ENCODE data around the gene CACNG3.
"Not testable (repeated sequence)": the region's sequence is repeated elsewhere in the genome, so short reads cannot be mapped to it uniquely, and the experiment has no call there.

CACNG3 gene

GRCh38 chr16:24235806-24236205 is 20.3 kb upstream of the CACNG3 start:
- Histone ChIP-seq H3K36me3 (ENCODE audit: control insufficient read depth in 2 of 2, insufficient read depth in 2 of 2, low read length in 2 of 2) (no peaks in the 10 kb centered on the region), H3K4me3 (ENCODE audit: low read length in 2 of 2) (no peak overlapping the region), H3K27me3 (ENCODE audit: control insufficient read depth in 1 of 2, insufficient read depth in 2 of 2, low read length in 2 of 2) (no peaks in the 10 kb centered on the region), H3K9ac (ENCODE audit: low read length in 2 of 2) (no peak overlapping the region), H3K9me3 (ENCODE audit: control insufficient read depth in 2 of 2, low read length in 2 of 2) (peaks cover 7 to 8% of the 10 kb centered on the region in 2 donors), H3K27ac (ENCODE audit: low read length) (no peak overlapping the region), H3K4me1 (ENCODE audit: control insufficient read depth, insufficient read depth, low read length) (no peaks in the 10 kb centered on the region)

GRCh38 chr16:24238846-24239245 is 17.3 kb upstream of the CACNG3 start:
- H3K27me3 ChIP-seq (ENCODE audit: control insufficient read depth in 1 of 2, insufficient read depth in 2 of 2, low read length in 2 of 2); H3K4me1 ChIP-seq (ENCODE audit: control insufficient read depth, insufficient read depth, low read length): not testable (repeated sequence)

GRCh38 chr16:24246911-24247607 is 9.1 kb upstream of the CACNG3 start:
- Histone ChIP-seq H3K27me3 (ENCODE audit: control insufficient read depth in 1 of 2, insufficient read depth in 2 of 2, low read length in 2 of 2) (peaks cover 0 to 4% of the 10 kb centered on the region in 2 donors), H3K27ac (ENCODE audit: low read length) (no peak overlapping the region), H3K9me3 (ENCODE audit: control insufficient read depth in 2 of 2, low read length in 2 of 2) (peaks cover 0 to 3% of the 10 kb centered on the region in 2 donors), H3K9ac (ENCODE audit: low read length in 2 of 2) (no peak overlapping the region), H3K4me3 (ENCODE audit: low read length in 2 of 2) (no peak overlapping the region), H3K36me3 (ENCODE audit: control insufficient read depth in 2 of 2, insufficient read depth in 2 of 2, low read length in 2 of 2) (no peaks in the 10 kb centered on the region), H3K4me1 (ENCODE audit: control insufficient read depth, insufficient read depth, low read length) (no peaks in the 10 kb centered on the region)

More at GRCh38 chr16:24238846-24239245, 17.3 kb upstream of the CACNG3 start:
- H3K9ac ChIP-seq (ENCODE audit: low read length in 2 of 2); H3K36me3 ChIP-seq (ENCODE audit: control insufficient read depth in 2 of 2, insufficient read depth in 2 of 2, low read length in 2 of 2); H3K9me3 ChIP-seq (ENCODE audit: control insufficient read depth in 2 of 2, low read length in 2 of 2); H3K4me3 ChIP-seq (ENCODE audit: low read length in 2 of 2); H3K27ac ChIP-seq (ENCODE audit: low read length): not testable (repeated sequence)

- Histone ChIP-seq H3K27ac (ENCODE audit: low read length) (no peak overlapping the region), H3K4me1 (ENCODE audit: control insufficient read depth, insufficient read depth, low read length) (no peaks in the 10 kb centered on the region), H3K9ac (ENCODE audit: low read length in 2 of 2) (no peak overlapping the region), H3K9me3 (ENCODE audit: control insufficient read depth in 2 of 2, low read length in 2 of 2) (peaks cover 0 to 3% of the 10 kb centered on the region in 2 donors), H3K27me3 (ENCODE audit: control insufficient read depth in 1 of 2, insufficient read depth in 2 of 2, low read length in 2 of 2) (peaks cover 33 to 43% of the 10 kb centered on the region in 2 donors), H3K4me3 (ENCODE audit: low read length in 2 of 2) (no peak overlapping the region), H3K36me3 (ENCODE audit: control insufficient read depth in 2 of 2, insufficient read depth in 2 of 2, low read length in 2 of 2) (no peaks in the 10 kb centered on the region)
Measured at GRCh38 chr16:24253192-24253591, 2.9 kb upstream of the CACNG3 start.

- no peak overlapping the region for H3K27ac ChIP-seq (ENCODE audit: low read length)
- peaks cover 3 to 4% of the 10 kb centered on the region in 2 donors for H3K9me3 ChIP-seq (ENCODE audit: control insufficient read depth in 2 of 2, low read length in 2 of 2)
- peaks cover 32 to 42% of the 10 kb centered on the region in 2 donors for H3K27me3 ChIP-seq (ENCODE audit: control insufficient read depth in 1 of 2, insufficient read depth in 2 of 2, low read length in 2 of 2)
- H3K4me1 ChIP-seq (ENCODE audit: control insufficient read depth, insufficient read depth, low read length) = no peaks in the 10 kb centered on the region
- no peak overlapping the region for H3K9ac ChIP-seq (ENCODE audit: low read length in 2 of 2)
- H3K4me3 ChIP-seq (ENCODE audit: low read length in 2 of 2) = no peak overlapping the region
- no peaks in the 10 kb centered on the region for H3K36me3 ChIP-seq (ENCODE audit: control insufficient read depth in 2 of 2, insufficient read depth in 2 of 2, low read length in 2 of 2)
Measured at GRCh38 chr16:24257958-24258357, 1.8 kb downstream of the CACNG3 start.

- H3K36me3 ChIP-seq (ENCODE audit: control insufficient read depth in 2 of 2, insufficient read depth in 2 of 2, low read length in 2 of 2) = no peaks in the 10 kb centered on the region
- H3K4me3 ChIP-seq (ENCODE audit: low read length in 2 of 2) = no peak overlapping the region
- H3K9me3 ChIP-seq (ENCODE audit: control insufficient read depth in 2 of 2, low read length in 2 of 2) = peaks cover 3 to 4% of the 10 kb centered on the region in 2 donors
- H3K4me1 ChIP-seq (ENCODE audit: control insufficient read depth, insufficient read depth, low read length) = no peaks in the 10 kb centered on the region
- no peak overlapping the region for H3K27ac ChIP-seq (ENCODE audit: low read length)
- H3K9ac ChIP-seq (ENCODE audit: low read length in 2 of 2) = no peak overlapping the region
- H3K27me3 ChIP-seq (ENCODE audit: control insufficient read depth in 1 of 2, insufficient read depth in 2 of 2, low read length in 2 of 2) = peaks cover 28 to 37% of the 10 kb centered on the region in 2 donors
Measured at GRCh38 chr16:24258791-24259190, 2.7 kb downstream of the CACNG3 start.

GRCh38 chr16:24262816-24263215 is 6.7 kb downstream of the CACNG3 start:
- no peaks in the 10 kb centered on the region for H3K4me1 ChIP-seq (ENCODE audit: control insufficient read depth, insufficient read depth, low read length)
- H3K4me3 ChIP-seq (ENCODE audit: low read length in 2 of 2) = no peak overlapping the region
- peaks cover 8% of the 10 kb centered on the region in 2 donors for H3K27me3 ChIP-seq (ENCODE audit: control insufficient read depth in 1 of 2, insufficient read depth in 2 of 2, low read length in 2 of 2)
- H3K9ac ChIP-seq (ENCODE audit: low read length in 2 of 2) = no peak overlapping the region
- no peak overlapping the region for H3K27ac ChIP-seq (ENCODE audit: low read length)
- no peaks in the 10 kb centered on the region for H3K36me3 ChIP-seq (ENCODE audit: control insufficient read depth in 2 of 2, insufficient read depth in 2 of 2, low read length in 2 of 2)
- H3K9me3 ChIP-seq (ENCODE audit: control insufficient read depth in 2 of 2, low read length in 2 of 2) = peaks cover 0 to 4% of the 10 kb centered on the region in 2 donors

GRCh38 chr16:24270721-24271442 is 14.7 kb downstream of the CACNG3 start:
- H3K27ac ChIP-seq (ENCODE audit: low read length) = no peak overlapping the region
- no peaks in the 10 kb centered on the region for H3K9me3 ChIP-seq (ENCODE audit: control insufficient read depth in 2 of 2, low read length in 2 of 2)
- H3K4me1 ChIP-seq (ENCODE audit: control insufficient read depth, insufficient read depth, low read length) = no peaks in the 10 kb centered on the region
- no peak overlapping the region for H3K4me3 ChIP-seq (ENCODE audit: low read length in 2 of 2)
- peaks cover 0 to 2% of the 10 kb centered on the region in 2 donors for H3K27me3 ChIP-seq (ENCODE audit: control insufficient read depth in 1 of 2, insufficient read depth in 2 of 2, low read length in 2 of 2)
- no peaks in the 10 kb centered on the region for H3K36me3 ChIP-seq (ENCODE audit: control insufficient read depth in 2 of 2, insufficient read depth in 2 of 2, low read length in 2 of 2)
- no peak overlapping the region for H3K9ac ChIP-seq (ENCODE audit: low read length in 2 of 2)

- Histone ChIP-seq H3K4me3 (ENCODE audit: low read length in 2 of 2) (no peak overlapping the region), H3K27me3 (ENCODE audit: control insufficient read depth in 1 of 2, insufficient read depth in 2 of 2, low read length in 2 of 2) (peaks cover 4 to 5% of the 10 kb centered on the region in 2 donors), H3K9ac (ENCODE audit: low read length in 2 of 2) (no peak overlapping the region), H3K27ac (ENCODE audit: low read length) (no peak overlapping the region), H3K36me3 (ENCODE audit: control insufficient read depth in 2 of 2, insufficient read depth in 2 of 2, low read length in 2 of 2) (no peaks in the 10 kb centered on the region), H3K4me1 (ENCODE audit: control insufficient read depth, insufficient read depth, low read length) (no peaks in the 10 kb centered on the region), H3K9me3 (ENCODE audit: control insufficient read depth in 2 of 2, low read length in 2 of 2) (no peaks in the 10 kb centered on the region)
Measured at GRCh38 chr16:24272379-24272778, 16.2 kb downstream of the CACNG3 start.

- no peak overlapping the region for H3K27ac ChIP-seq (ENCODE audit: low read length)
- H3K9ac ChIP-seq (ENCODE audit: low read length in 2 of 2) = no peak overlapping the region
- H3K9me3 ChIP-seq (ENCODE audit: control insufficient read depth in 2 of 2, low read length in 2 of 2) = no peaks in the 10 kb centered on the region
- no peaks in the 10 kb centered on the region for H3K36me3 ChIP-seq (ENCODE audit: control insufficient read depth in 2 of 2, insufficient read depth in 2 of 2, low read length in 2 of 2)
- H3K4me3 ChIP-seq (ENCODE audit: low read length in 2 of 2) = no peak overlapping the region
- no peaks in the 10 kb centered on the region for H3K4me1 ChIP-seq (ENCODE audit: control insufficient read depth, insufficient read depth, low read length)
- H3K27me3 ChIP-seq (ENCODE audit: control insufficient read depth in 1 of 2, insufficient read depth in 2 of 2, low read length in 2 of 2) = peaks cover 3 to 4% of the 10 kb centered on the region in 2 donors
Measured at GRCh38 chr16:24273508-24274182, 17.5 kb downstream of the CACNG3 start.
